Measurements from ENCODE around the gene HNRNPC.
"Not testable (repeated sequence)": the region's sequence is repeated elsewhere in the genome, so short reads cannot be mapped to it uniquely, and the experiment has no call there.

HNRNPC gene

GRCh38 chr14:21215130-21215878, 53.9 kb downstream of the HNRNPC start:
- Mint-ChIP-seq H3K27ac (peak overlapping the region; percentile 87), H3K36me3 (peaks cover 68% of the 10 kb centered on the region), H3K27me3 (no peaks in the 10 kb centered on the region), H3K9me3 (no peaks in the 10 kb centered on the region), H3K4me1 (peaks cover 54% of the 10 kb centered on the region), H3K4me3 (peak overlapping the region; percentile 41)
- peak; percentile 34 for ATAC-seq

- H3K27me3 Mint-ChIP-seq, result no peaks in the 10 kb centered on the region
- H3K9me3 Mint-ChIP-seq, result no peaks in the 10 kb centered on the region
- H3K36me3 Mint-ChIP-seq, result peaks cover 66% of the 10 kb centered on the region
- peak overlapping the region; percentile 87 for H3K27ac Mint-ChIP-seq
- H3K4me1 Mint-ChIP-seq, result peaks cover 50% of the 10 kb centered on the region
- no peak for ATAC-seq
- no peak overlapping the region for H3K4me3 Mint-ChIP-seq
Observed at GRCh38 chr14:21213652-21214051, 55.6 kb downstream of the HNRNPC start.

- H3K9me3 Mint-ChIP-seq, H3K27me3 Mint-ChIP-seq, H3K27ac Mint-ChIP-seq, H3K4me3 Mint-ChIP-seq, ATAC-seq: not testable (repeated sequence)
- Mint-ChIP-seq H3K36me3 (peaks cover 74% of the 10 kb centered on the region), H3K4me1 (peaks cover 58% of the 10 kb centered on the region)
Observed at GRCh38 chr14:21212824-21213223, 56.4 kb downstream of the HNRNPC start.

- Mint-ChIP-seq H3K27me3 (no peaks in the 10 kb centered on the region), H3K9me3 (no peaks in the 10 kb centered on the region), H3K4me3 (no peak overlapping the region), H3K4me1 (peaks cover 71% of the 10 kb centered on the region), H3K27ac (peak overlapping the region; percentile 69), H3K36me3 (peaks cover 87% of the 10 kb centered on the region)
- ATAC-seq, result no peak
Observed at GRCh38 chr14:21211509-21211908, 57.7 kb downstream of the HNRNPC start.

- ATAC-seq, result no peak
Observed at GRCh38 chr14:21210023-21210422, 59.2 kb downstream of the HNRNPC start.

GRCh38 chr14:21209185-21209584, 60.1 kb downstream of the HNRNPC start:
- Mint-ChIP-seq H3K36me3 (peaks cover 78% of the 10 kb centered on the region), H3K9me3 (no peaks in the 10 kb centered on the region), H3K4me3 (no peak overlapping the region), H3K4me1 (peaks cover 56% of the 10 kb centered on the region), H3K27ac (peak overlapping the region; percentile 22), H3K27me3 (no peaks in the 10 kb centered on the region)
- ATAC-seq, result no peak

More at GRCh38 chr14:21210023-21210422, 59.2 kb downstream of the HNRNPC start:
- no peaks in the 10 kb centered on the region for H3K27me3 Mint-ChIP-seq
- peaks cover 81% of the 10 kb centered on the region for H3K36me3 Mint-ChIP-seq
- peaks cover 62% of the 10 kb centered on the region for H3K4me1 Mint-ChIP-seq
- H3K27ac Mint-ChIP-seq, result no peak overlapping the region
- no peaks in the 10 kb centered on the region for H3K9me3 Mint-ChIP-seq
- no peak overlapping the region for H3K4me3 Mint-ChIP-seq

GRCh38 chr14:21208554-21208953, 60.7 kb downstream of the HNRNPC start:
- peaks cover 78% of the 10 kb centered on the region for H3K36me3 Mint-ChIP-seq
- H3K9me3 Mint-ChIP-seq, result no peaks in the 10 kb centered on the region
- peaks cover 57% of the 10 kb centered on the region for H3K4me1 Mint-ChIP-seq
- ATAC-seq, result no peak
- H3K27ac Mint-ChIP-seq, result peak overlapping the region; percentile 86
- no peak overlapping the region for H3K4me3 Mint-ChIP-seq
- H3K27me3 Mint-ChIP-seq, result no peaks in the 10 kb centered on the region

- Mint-ChIP-seq H3K27me3 (no peaks in the 10 kb centered on the region), H3K9me3 (no peaks in the 10 kb centered on the region), H3K4me1 (peaks cover 70% of the 10 kb centered on the region), H3K4me3 (peak overlapping the region; percentile 40), H3K27ac (peak overlapping the region; percentile 86), H3K36me3 (peaks cover 73% of the 10 kb centered on the region)
- ATAC-seq, result peak; percentile 70
Observed at GRCh38 chr14:21206753-21207684, 62.2 kb downstream of the HNRNPC start.

GRCh38 chr14:21205678-21206581, 63.3 kb downstream of the HNRNPC start:
- Mint-ChIP-seq H3K36me3 (peaks cover 62% of the 10 kb centered on the region), H3K27ac (peak overlapping the region; percentile 86), H3K4me1 (peaks cover 61% of the 10 kb centered on the region), H3K9me3 (no peaks in the 10 kb centered on the region), H3K27me3 (no peaks in the 10 kb centered on the region), H3K4me3 (no peak overlapping the region)
- ATAC-seq, result peak; percentile 11

- Mint-ChIP-seq H3K27ac (no peak overlapping the region), H3K9me3 (no peaks in the 10 kb centered on the region), H3K27me3 (no peaks in the 10 kb centered on the region), H3K36me3 (peaks cover 58% of the 10 kb centered on the region), H3K4me3 (no peak overlapping the region), H3K4me1 (peaks cover 58% of the 10 kb centered on the region)
- ATAC-seq, result no peak
Observed at GRCh38 chr14:21205026-21205677, 64.1 kb downstream of the HNRNPC start.

GRCh38 chr14:21204167-21205025, 64.8 kb downstream of the HNRNPC start:
- Mint-ChIP-seq H3K36me3 (peaks cover 50% of the 10 kb centered on the region), H3K27me3 (no peaks in the 10 kb centered on the region), H3K4me3 (no peak overlapping the region), H3K9me3 (no peaks in the 10 kb centered on the region), H3K27ac (peak overlapping the region; percentile 10), H3K4me1 (peaks cover 51% of the 10 kb centered on the region)
- no peak for ATAC-seq

GRCh38 chr14:21203470-21204166, 65.6 kb downstream of the HNRNPC start:
- ATAC-seq, result no peak
- H3K27ac Mint-ChIP-seq, result peak overlapping the region; percentile 10
- no peaks in the 10 kb centered on the region for H3K27me3 Mint-ChIP-seq
- H3K36me3 Mint-ChIP-seq, result peaks cover 47% of the 10 kb centered on the region
- H3K4me1 Mint-ChIP-seq, result peaks cover 49% of the 10 kb centered on the region
- no peaks in the 10 kb centered on the region for H3K9me3 Mint-ChIP-seq
- H3K4me3 Mint-ChIP-seq, result no peak overlapping the region

All from stimulated activated memory B cell treated with anti-CD40 and anti-IgM and Interleukin-4, amounts not matched to agents 10 μg/mL and 1 μg/mL and 100 μg/mL, for 72 hours (primary cell).